Measurements from ENCODE around the gene ITPR1.
"Not testable (repeated sequence)": the region's sequence is repeated elsewhere in the genome, so short reads cannot be mapped to it uniquely, and the experiment has no call there.

Gene ITPR1

GRCh38 chr3:4587838-4588105, 94.6 kb downstream of the ITPR1 start:
- no peak for DNase-seq (ENCODE audit: insufficient read length, low spot score)
- TF ChIP-seq, protein P1, sequence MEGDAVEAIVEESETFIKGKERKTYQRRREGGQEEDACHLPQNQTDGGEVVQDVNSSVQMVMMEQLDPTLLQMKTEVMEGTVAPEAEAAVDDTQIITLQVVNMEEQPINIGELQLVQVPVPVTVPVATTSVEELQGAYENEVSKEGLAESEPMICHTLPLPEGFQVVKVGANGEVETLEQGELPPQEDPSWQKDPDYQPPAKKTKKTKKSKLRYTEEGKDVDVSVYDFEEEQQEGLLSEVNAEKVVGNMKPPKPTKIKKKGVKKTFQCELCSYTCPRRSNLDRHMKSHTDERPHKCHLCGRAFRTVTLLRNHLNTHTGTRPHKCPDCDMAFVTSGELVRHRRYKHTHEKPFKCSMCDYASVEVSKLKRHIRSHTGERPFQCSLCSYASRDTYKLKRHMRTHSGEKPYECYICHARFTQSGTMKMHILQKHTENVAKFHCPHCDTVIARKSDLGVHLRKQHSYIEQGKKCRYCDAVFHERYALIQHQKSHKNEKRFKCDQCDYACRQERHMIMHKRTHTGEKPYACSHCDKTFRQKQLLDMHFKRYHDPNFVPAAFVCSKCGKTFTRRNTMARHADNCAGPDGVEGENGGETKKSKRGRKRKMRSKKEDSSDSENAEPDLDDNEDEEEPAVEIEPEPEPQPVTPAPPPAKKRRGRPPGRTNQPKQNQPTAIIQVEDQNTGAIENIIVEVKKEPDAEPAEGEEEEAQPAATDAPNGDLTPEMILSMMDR (IDR thresholded peaks at IDR 0.05; ENCODE audit: insufficient read depth, missing control alignments) = no peak
- FAIRE-seq = no peak

DNA sequence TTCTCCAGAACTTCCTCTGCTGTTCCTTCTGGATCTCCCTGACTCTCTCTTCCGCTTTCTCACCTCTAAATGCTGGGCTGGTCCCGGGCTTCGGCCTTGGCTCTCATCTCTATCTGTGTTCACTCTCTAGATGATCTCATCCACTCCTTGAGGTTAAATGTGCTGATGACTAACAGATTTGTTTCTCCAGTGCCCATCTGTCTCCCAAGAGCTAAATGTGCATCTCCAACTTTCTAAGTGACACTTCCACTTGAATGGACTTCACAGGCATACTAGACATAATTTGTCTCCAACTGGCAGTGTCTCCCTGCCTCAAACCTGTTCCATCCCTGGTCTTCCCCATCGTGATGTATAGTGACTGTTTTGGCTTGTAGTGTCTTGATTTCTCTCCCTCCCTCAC, 95.3 kb downstream of the ITPR1 start:
- FAIRE-seq (no peak), DNase-seq (ENCODE audit: insufficient read length, low spot score) (no peak)
- TF ChIP-seq, protein P1 (IDR thresholded peaks at IDR 0.05; ENCODE audit: insufficient read depth, missing control alignments) = no peak

DNA sequence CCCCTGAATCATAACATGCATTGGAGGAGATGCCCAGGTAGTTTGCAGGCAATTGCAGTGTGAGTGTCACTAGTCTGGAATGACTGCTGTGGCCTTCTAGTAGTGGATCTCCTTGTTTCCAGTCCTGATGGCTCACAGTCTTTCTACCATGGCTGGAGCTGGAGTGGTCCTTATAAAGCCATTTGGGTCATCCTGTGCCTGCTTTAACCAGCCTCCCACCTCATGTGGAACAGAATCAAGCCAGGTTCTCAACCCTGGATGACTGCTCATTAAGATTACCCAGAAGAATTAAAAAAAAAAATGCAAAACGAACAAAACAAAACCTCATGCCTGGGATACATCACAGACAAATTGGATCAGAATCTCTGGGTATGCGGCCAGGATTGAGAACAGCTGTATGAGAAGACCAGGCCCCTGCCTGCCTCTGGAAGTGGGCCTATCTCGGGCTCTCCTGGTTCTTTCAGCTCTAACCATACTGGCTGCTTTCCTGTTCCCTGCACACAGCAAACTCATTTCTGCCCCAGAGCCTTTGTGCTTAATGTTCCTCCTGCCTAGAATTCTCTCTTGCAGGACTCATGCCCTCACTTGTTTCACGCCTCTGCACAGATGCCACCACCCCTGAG, 96.4 kb downstream of the ITPR1 start:
- FAIRE-seq = no peak
- no peak for DNase-seq (ENCODE audit: insufficient read length, low spot score)
- TF ChIP-seq, protein P1 (IDR thresholded peaks at IDR 0.05; ENCODE audit: insufficient read depth, missing control alignments) = no peak

- DNase-seq (ENCODE audit: insufficient read length, low spot score); FAIRE-seq: not testable (repeated sequence)
Measured at GRCh38 chr3:4590849-4591248, 97.7 kb downstream of the ITPR1 start.

DNA sequence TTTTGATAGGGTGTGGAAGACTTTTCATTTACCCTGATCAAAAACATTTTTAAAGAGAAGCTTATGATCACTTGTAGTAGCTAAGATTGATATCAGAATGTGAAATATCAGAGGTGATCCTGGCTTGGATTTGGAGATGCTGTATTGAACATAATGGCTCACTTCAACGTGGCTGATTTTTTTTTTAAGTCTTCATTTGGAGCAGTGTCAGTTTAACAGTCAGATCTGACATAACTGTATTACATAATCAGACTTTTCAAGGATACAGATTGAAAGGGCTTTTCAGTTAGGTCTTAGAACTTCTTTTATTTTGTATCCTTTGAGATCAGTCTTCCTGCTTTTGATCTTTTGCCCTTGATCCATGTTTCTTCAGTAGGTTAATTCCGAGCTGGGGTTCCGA, 98.5 kb downstream of the ITPR1 start:
- TF ChIP-seq, protein P1 (IDR thresholded peaks at IDR 0.05; ENCODE audit: insufficient read depth, missing control alignments) = no peak
- no peak for FAIRE-seq
- no peak for DNase-seq (ENCODE audit: insufficient read length, low spot score)

GRCh38 chr3:4593014-4593413, 99.9 kb downstream of the ITPR1 start:
- TF ChIP-seq, protein P1 (IDR thresholded peaks at IDR 0.05; ENCODE audit: insufficient read depth, missing control alignments) = no peak
- FAIRE-seq (no peak), DNase-seq (ENCODE audit: insufficient read length, low spot score) (no peak)

DNA sequence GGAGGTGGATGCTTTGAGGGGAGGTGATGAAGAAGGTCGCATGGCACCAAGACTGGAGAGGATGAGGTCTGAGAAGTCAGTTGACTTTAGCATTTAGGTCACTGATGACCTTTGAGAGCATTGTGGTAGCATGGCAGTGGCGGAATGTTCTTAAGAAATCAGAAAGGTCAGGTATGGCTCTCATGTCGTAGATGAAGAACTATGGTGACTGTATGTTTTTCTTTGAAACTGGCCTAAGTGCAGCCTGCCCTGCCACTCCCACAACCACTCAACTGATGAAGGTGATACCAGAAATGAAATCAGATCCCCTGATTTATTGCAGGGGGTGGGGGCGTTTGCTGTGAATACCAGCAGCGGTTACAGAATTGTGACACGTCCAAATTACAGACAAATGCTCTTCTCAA, 102.6 kb downstream of the ITPR1 start:
- no peak for DNase-seq (ENCODE audit: insufficient read length, low spot score)
- no peak for FAIRE-seq
- TF ChIP-seq, protein P1 (IDR thresholded peaks at IDR 0.05; ENCODE audit: insufficient read depth, missing control alignments) = no peak

DNA sequence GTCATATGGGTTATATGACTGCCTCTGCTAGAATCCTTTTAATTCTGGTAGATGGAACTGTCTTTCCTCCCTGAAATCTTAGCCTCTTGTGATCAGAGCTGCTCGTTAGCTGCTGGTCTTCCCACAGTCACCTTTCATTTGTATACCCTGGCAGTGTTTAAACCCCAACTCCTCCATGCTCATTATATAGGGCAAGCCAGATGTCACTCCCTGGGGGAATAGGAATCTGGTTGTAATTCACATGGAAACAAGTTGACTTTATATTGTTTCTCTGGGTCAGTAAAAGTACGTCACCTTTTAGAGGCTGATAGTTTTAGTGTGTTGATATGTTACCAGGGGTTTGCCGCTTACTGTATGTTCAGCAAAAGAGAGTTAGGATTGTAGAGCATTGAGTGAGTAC, 103.5 kb downstream of the ITPR1 start:
- FAIRE-seq = no peak
- TF ChIP-seq, protein P1 (IDR thresholded peaks at IDR 0.05; ENCODE audit: insufficient read depth, missing control alignments) = no peak
- DNase-seq (ENCODE audit: insufficient read length, low spot score) = no peak

All from D721Med (cell line).